Fibroblast of lung (primary cell): ENCODE results near the gene KPNA5.

Source experiments
- EZH2 ChIP-seq: IDR thresholded peaks from 2 replicates; pipeline ENCODE4 v1.5.1; 2012; ENCODE audit warnings: low read length, control low read depth, mild to moderate bottlenecking; ENCODE audit errors: missing control alignments
- TF ChIP-seq, protein P1 (sequence below), 2 donors: IDR thresholded peaks in 1 of 2; conservative IDR thresholded peaks in 1 of 2; 1 replicate in 1 of 2; 2 replicates in 1 of 2; pipeline ENCODE4 v1.5.1; 2011 to 2012; ENCODE audit warnings: low read length in 2 of 2, control low read depth in 1 of 2, inconsistent platforms in 1 of 2, low read depth in 1 of 2, mild to moderate bottlenecking in 1 of 2

DNA sequence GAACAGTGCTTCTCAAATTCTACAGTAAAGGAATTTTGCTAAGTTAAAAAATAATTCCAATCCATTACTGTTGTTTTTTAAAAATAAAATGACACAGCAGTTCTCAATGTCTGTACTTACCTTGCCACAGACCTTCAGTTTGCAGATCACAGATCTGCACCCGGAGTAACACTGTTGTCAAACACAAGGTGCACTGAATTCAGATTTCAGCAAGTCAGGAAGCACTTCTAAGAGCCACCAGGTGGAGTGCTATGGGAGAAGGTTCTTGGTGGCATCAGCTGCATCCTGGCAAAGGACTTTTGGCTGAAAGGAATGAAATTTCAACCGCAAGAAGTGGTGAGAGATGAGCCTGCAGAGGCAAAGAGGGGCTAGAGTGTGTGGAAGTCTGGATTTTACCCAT is 47.3 kb upstream of the KPNA5 start:
- TF ChIP-seq, protein P1, sequence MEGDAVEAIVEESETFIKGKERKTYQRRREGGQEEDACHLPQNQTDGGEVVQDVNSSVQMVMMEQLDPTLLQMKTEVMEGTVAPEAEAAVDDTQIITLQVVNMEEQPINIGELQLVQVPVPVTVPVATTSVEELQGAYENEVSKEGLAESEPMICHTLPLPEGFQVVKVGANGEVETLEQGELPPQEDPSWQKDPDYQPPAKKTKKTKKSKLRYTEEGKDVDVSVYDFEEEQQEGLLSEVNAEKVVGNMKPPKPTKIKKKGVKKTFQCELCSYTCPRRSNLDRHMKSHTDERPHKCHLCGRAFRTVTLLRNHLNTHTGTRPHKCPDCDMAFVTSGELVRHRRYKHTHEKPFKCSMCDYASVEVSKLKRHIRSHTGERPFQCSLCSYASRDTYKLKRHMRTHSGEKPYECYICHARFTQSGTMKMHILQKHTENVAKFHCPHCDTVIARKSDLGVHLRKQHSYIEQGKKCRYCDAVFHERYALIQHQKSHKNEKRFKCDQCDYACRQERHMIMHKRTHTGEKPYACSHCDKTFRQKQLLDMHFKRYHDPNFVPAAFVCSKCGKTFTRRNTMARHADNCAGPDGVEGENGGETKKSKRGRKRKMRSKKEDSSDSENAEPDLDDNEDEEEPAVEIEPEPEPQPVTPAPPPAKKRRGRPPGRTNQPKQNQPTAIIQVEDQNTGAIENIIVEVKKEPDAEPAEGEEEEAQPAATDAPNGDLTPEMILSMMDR (conservative IDR thresholded peaks at IDR 0.05 in 1 of 2, IDR thresholded peaks at IDR 0.05 in 1 of 2; ENCODE audit: low read depth in 1 of 2, low read length in 2 of 2) = peak in 1 of 2 donors; percentile 21
- TF ChIP-seq EZH2 = no peak
